Measurements from ENCODE around the gene MGST2. TPM values are rescaled to one million over a fixed set of nuclear protein-coding genes. Genes with fewer than 3 reads are reported as not detected.

Gene MGST2
- total RNA-seq, 2 donors from 2014 or later, result 188 to 215 TPM

DNA sequence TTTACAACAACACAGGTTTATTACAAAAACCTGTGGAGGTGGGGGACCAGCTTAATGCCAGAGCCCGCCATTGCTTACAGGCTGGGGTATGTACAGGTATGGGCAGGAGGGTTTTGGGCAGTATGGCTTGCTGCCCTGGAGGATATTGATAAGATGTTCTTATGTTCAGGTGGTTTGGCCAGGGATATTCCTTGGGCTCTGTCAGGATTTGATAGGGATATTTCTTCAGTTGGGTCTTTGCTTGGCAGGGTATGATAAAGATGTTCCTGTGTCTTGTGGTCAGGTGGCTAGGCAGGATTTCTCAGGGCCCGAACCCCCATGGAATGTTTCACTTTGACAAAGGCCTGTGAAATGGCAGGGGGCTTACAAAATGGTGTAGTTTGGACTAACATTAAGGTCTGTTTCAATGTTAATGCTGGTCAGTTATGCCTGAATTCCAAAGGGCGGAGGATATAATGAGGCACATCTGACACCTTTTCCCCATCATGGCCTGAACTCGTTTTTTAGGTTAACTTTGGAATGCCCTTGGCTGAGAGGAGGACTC lies 3.1 kb downstream of the MGST2 start:
- H3K9me3 Mint-ChIP-seq, result no peaks in the 10 kb centered on the region
- H3K36me3 Mint-ChIP-seq (ENCODE audit: low read depth), result peaks cover 24% of the 10 kb centered on the region
- Histone ChIP-seq H3K4me3 (ENCODE audit: low read length) (peak overlapping the region; percentile 94), H3K36me3 (ENCODE audit: control insufficient read depth, insufficient read depth, low read length) (peaks cover 24% of the 10 kb centered on the region), H3K9ac (ENCODE audit: extremely low read depth, low read length, poor library complexity, severe bottlenecking) (peak overlapping the region; percentile 64), H3K4me1 (ENCODE audit: control insufficient read depth, insufficient read depth, low read length) (peaks cover 21% of the 10 kb centered on the region), H3K27ac (ENCODE audit: low read depth, low read length) (peak overlapping the region; percentile 9), H3K9me3 (ENCODE audit: control insufficient read depth, low read length) (no peaks in the 10 kb centered on the region), H3K27me3 (ENCODE audit: control insufficient read depth, insufficient read depth, low read length, poor library complexity, severe bottlenecking) (no peaks in the 10 kb centered on the region)
- WGBS, 2 experiments (ENCODE audit: insufficient coverage in 1 of 2, insufficient read length in 1 of 2), result 69 to 89% methylated on average over 2 to 4 of the region's 4 CpGs
- H3K4me3 Mint-ChIP-seq, result peak overlapping the region; percentile 91
- H3K27me3 Mint-ChIP-seq (ENCODE audit: insufficient read depth), result no peaks in the 10 kb centered on the region
- peak; percentile 59 for DNase-seq
- peaks cover 65% of the 10 kb centered on the region for H3K4me1 Mint-ChIP-seq
- TF ChIP-seq, protein P1, sequence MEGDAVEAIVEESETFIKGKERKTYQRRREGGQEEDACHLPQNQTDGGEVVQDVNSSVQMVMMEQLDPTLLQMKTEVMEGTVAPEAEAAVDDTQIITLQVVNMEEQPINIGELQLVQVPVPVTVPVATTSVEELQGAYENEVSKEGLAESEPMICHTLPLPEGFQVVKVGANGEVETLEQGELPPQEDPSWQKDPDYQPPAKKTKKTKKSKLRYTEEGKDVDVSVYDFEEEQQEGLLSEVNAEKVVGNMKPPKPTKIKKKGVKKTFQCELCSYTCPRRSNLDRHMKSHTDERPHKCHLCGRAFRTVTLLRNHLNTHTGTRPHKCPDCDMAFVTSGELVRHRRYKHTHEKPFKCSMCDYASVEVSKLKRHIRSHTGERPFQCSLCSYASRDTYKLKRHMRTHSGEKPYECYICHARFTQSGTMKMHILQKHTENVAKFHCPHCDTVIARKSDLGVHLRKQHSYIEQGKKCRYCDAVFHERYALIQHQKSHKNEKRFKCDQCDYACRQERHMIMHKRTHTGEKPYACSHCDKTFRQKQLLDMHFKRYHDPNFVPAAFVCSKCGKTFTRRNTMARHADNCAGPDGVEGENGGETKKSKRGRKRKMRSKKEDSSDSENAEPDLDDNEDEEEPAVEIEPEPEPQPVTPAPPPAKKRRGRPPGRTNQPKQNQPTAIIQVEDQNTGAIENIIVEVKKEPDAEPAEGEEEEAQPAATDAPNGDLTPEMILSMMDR (conservative IDR thresholded peaks at IDR 0.05), result no peak
- H3K27ac Mint-ChIP-seq, result peak overlapping the region; percentile 99

DNA sequence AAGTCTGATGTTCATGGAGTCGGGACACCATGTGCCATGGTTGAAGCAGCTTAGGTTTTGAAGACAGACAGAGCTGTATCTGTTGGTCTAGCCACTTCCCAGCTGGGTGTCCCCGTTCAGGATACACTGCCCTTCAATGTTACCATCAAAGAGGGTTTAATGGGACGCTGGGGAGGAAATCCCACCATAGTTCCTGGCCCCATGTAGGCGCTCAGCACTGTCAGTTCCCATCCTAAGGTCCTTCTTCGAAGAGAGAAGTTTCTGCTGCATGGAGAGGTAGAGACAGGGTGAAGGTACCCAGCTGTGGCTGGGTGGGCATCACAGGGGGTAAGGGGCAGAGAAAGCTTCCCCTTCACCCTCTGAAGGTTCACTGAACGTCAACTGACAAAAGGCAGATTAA lies 3.7 kb downstream of the MGST2 start:
- 77 to 91% methylated on average over 5 to 6 of the region's 6 CpGs for WGBS, 2 experiments (ENCODE audit: insufficient coverage in 1 of 2, insufficient read length in 1 of 2)
- Mint-ChIP-seq H3K27ac (peak overlapping the region; percentile 99), H3K4me1 (peaks cover 65% of the 10 kb centered on the region), H3K4me3 (peak overlapping the region; percentile 91), H3K9me3 (no peaks in the 10 kb centered on the region), H3K27me3 (ENCODE audit: insufficient read depth) (no peaks in the 10 kb centered on the region), H3K36me3 (ENCODE audit: low read depth) (peaks cover 30% of the 10 kb centered on the region)
- Histone ChIP-seq H3K9me3 (ENCODE audit: control insufficient read depth, low read length) (no peaks in the 10 kb centered on the region), H3K27me3 (ENCODE audit: control insufficient read depth, insufficient read depth, low read length, poor library complexity, severe bottlenecking) (no peaks in the 10 kb centered on the region), H3K4me3 (ENCODE audit: low read length) (peak overlapping the region; percentile 94), H3K9ac (ENCODE audit: extremely low read depth, low read length, poor library complexity, severe bottlenecking) (peak overlapping the region; percentile 64), H3K4me1 (ENCODE audit: control insufficient read depth, insufficient read depth, low read length) (peaks cover 21% of the 10 kb centered on the region), H3K27ac (ENCODE audit: low read depth, low read length) (peak overlapping the region; percentile 45), H3K36me3 (ENCODE audit: control insufficient read depth, insufficient read depth, low read length) (peaks cover 30% of the 10 kb centered on the region)
- DNase-seq, result no peak
- TF ChIP-seq, protein P1 (conservative IDR thresholded peaks at IDR 0.05), result no peak

DNA sequence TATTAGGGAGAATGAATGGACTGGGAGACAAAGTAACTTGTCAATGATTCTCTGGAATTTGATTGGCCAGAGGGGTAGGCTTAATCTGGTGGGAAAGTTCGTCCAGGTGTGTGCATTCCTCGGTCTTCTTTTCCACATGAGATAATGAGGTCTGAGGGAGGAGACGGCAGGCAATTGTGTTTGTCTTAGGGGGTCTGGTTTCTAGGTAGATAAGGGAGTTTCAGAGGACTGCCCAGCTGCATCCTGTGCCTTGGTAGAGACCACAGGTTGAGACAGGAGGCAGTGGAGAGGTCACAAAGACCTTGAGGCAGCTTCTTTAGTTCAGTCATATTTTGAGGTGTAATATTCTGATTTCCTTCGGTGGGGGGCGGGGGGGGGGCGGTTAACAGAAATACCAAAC lies 4.3 kb downstream of the MGST2 start:
- Histone ChIP-seq H3K4me1 (ENCODE audit: control insufficient read depth, insufficient read depth, low read length) (peaks cover 21% of the 10 kb centered on the region), H3K36me3 (ENCODE audit: control insufficient read depth, insufficient read depth, low read length) (peaks cover 35% of the 10 kb centered on the region), H3K9ac (ENCODE audit: extremely low read depth, low read length, poor library complexity, severe bottlenecking) (peak overlapping the region; percentile 77), H3K9me3 (ENCODE audit: control insufficient read depth, low read length) (no peaks in the 10 kb centered on the region), H3K27me3 (ENCODE audit: control insufficient read depth, insufficient read depth, low read length, poor library complexity, severe bottlenecking) (no peaks in the 10 kb centered on the region), H3K27ac (ENCODE audit: low read depth, low read length) (peak overlapping the region; percentile 45), H3K4me3 (ENCODE audit: low read length) (peak overlapping the region; percentile 94)
- H3K4me1 Mint-ChIP-seq, result peaks cover 64% of the 10 kb centered on the region
- H3K4me3 Mint-ChIP-seq, result peak overlapping the region; percentile 91
- H3K27me3 Mint-ChIP-seq (ENCODE audit: insufficient read depth), result no peaks in the 10 kb centered on the region
- H3K36me3 Mint-ChIP-seq (ENCODE audit: low read depth), result peaks cover 33% of the 10 kb centered on the region
- no peaks in the 10 kb centered on the region for H3K9me3 Mint-ChIP-seq
- peak overlapping the region; percentile 99 for H3K27ac Mint-ChIP-seq
- WGBS, 2 experiments (ENCODE audit: insufficient coverage in 1 of 2, insufficient read length in 1 of 2), result 31 to 43% methylated on average over 4 to 6 of the region's 6 CpGs
- DNase-seq, result peak; percentile 75
- TF ChIP-seq, protein P1 (conservative IDR thresholded peaks at IDR 0.05), result no peak

Data from endodermal cell (in vitro differentiated cells).